SH-SY5Y (cell line): ENCODE measurements around the gene GRM8.
A peak's percentile ranks its signal among the peaks of the same experiment; 100 is the strongest.

Experiments used
- GATA2 ChIP-seq: IDR thresholded peaks from 2 replicates; pipeline ENCODE4 v1.6.1; 2011; ENCODE audit warnings: mild to moderate bottlenecking, low read depth, low read length
- GATA3 ChIP-seq: IDR thresholded peaks from 2 replicates; pipeline ENCODE4 v1.6.1; 2011; ENCODE audit warnings: low read depth, mild to moderate bottlenecking, low read length, moderate library complexity

The GRM8 gene

DNA sequence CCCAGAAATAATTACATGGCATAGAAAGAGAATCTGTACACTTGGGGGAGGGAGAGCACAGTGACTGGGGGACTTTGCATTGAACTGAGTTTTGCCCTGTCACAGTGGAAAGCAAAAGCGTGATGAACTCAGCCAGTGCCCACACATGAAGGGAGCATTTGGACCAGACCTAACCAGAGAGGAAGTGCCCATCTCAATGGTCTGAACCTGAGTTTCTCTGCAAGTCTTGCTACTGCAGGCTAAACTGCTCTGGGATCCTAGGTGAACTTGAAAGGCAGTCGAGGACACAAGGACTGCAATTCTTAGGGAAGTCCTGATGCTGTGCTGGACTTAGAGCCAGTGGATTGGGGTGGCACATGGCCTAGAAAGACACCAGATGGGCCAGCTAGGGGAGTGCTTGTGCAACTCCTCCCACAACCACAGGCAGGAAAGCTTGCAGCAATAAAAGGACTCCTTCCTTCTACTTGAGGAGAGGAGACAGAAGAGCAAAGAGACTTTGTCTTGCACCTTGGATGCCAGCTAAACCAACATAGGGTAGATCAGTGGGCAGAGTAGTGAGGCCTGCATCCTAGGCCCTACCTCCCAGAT, 259.0 kb downstream of the GRM8 start:
- TF ChIP-seq GATA2 = no peak
- TF ChIP-seq GATA3 = no peak

DNA sequence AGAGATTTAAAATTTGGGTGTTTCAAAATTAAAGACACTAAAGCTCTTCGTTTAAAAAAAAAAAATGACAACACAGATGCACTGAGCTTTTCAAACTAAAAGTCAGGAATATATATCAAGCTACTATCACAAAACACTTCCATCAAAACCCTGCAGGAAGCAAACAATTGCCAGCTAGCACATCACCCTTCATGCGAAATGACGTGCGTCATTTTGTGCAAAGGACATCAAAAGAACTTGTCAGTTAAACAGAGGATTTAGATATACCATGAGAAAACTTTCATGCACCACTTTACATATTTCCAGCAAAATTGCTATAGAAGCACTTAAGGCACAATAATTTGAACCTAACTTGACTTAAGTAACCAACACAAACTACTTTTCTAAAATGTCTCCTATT, 264.7 kb downstream of the GRM8 start:
- TF ChIP-seq GATA2 (no peak), GATA3 (no peak)

DNA sequence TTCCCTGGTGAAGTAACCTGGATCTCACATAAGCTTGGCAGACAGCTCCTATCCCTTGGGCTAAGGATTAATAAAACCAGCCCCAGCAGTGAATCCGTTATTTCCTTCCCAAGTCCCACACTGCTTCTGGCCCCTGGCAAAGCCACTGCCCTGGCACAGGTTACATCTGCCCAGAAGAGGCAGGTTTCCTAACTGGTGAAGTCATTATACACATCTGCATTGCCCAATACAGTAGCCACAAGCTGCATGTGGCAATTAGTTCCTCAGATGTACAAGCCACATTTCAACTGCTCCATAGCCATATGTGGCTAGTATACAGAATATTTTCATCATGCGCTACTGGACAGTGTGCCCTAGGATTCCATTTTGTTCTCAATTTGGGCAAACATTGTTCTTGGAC, 273.0 kb downstream of the GRM8 start:
- TF ChIP-seq GATA2 (no peak), GATA3 (no peak)

DNA sequence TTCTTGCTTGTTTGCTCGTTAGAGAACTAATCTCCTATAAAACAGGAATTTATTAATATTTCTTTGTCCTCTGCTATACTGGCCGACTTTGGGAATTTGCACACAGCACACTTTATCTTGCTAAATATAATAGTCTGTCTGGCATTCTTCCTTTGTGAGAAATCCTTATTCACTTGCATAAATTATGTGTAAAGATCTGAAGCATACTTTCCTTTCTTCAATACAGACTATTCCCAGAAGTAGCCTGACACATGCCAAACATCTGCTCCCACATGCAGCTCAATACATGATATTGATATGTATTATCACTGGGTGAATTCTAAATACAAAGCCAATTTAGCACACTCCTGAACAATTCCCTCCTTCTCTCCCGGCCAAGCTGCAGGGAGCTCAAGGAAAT, 273.9 kb downstream of the GRM8 start:
- TF ChIP-seq GATA3 = no peak
- TF ChIP-seq GATA2 = no peak

GRCh38 chr7:126973066-126973465, 279.7 kb downstream of the GRM8 start:
- no peak for TF ChIP-seq GATA3

- TF ChIP-seq GATA3 = no peak
- TF ChIP-seq GATA2 = no peak
Observed at GRCh38 chr7:126972571-126972970, 280.2 kb downstream of the GRM8 start.

- TF ChIP-seq GATA3 = peak; percentile 81
- TF ChIP-seq GATA2 = peak; percentile 71; the same call in 1 of the 2 replicates
Observed at GRCh38 chr7:126959649-126960048, 293.1 kb downstream of the GRM8 start.

- TF ChIP-seq GATA3 (no peak), GATA2 (no peak)
Observed at GRCh38 chr7:126958367-126958766, 294.4 kb downstream of the GRM8 start.

DNA sequence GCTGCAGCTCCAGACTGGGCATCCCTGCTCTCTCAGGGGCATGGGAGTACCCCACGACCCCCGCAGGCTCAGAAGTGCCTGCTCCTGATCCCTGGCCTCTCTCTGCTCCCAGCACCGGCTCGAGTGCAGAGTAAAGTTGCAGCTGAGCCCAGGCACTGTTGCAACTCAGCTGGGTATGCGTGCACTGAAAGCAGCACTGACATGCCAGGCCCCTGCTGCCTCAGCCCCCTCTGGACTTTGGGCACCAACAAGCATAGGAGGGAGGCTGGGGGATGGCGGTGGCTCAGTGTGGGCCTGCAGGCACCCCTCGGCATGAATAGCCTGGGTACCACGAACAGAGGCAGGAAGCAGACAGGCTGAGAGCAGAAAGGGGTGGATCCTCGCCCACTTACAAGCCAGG, 295.3 kb downstream of the GRM8 start:
- no peak for TF ChIP-seq GATA2
- TF ChIP-seq GATA3 = no peak

- TF ChIP-seq GATA2 (no peak), GATA3 (no peak)
Observed at GRCh38 chr7:126953461-126953860, 299.3 kb downstream of the GRM8 start.

DNA sequence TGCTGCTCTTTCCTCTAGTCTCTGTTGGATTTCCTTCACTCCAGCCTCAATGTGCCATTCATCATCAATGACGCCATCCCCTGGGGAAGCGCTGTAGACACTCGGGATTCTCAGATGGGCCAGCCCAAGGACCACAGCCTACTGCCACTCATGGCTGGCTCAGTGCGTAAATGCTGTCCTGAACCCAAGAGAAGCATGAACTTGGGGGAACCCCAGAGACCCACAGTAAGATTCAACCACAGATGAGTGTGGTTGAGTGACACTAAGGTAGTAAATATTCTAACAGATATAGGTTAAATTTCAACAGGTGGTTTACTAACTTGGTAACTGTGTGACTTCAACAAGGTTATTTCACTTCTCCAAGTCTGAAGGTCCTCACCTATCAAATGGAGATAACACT, 304.1 kb downstream of the GRM8 start:
- no peak for TF ChIP-seq GATA3
- TF ChIP-seq GATA2 = no peak

DNA sequence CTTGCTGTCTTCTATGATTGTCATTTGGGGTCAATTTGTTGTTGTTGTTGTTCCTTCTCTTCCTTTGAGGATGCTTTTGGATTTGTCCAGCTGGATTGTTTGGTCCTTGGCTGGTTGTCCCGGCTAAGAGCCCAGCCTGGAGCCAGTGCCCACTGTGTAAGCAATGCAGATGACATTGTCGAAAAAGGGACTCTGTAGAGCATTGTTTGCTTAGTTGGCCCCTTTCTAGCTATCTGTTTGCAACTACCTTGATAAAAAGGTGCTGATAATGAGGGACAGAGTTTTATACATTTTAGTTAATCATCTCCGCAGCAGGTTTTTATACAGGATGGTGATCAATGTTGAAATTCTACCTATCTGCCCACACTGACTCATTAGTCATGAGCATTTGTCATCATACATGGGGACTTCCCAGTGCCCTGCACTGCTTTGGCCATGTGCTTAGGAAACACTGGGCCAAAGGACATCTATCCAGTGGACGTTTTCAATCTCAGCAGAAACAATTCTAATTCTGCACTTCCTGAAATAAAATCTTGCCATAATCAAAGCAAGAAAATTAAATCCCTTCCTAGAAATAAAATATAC, 311.9 kb downstream of the GRM8 start:
- TF ChIP-seq GATA2 = no peak

DNA sequence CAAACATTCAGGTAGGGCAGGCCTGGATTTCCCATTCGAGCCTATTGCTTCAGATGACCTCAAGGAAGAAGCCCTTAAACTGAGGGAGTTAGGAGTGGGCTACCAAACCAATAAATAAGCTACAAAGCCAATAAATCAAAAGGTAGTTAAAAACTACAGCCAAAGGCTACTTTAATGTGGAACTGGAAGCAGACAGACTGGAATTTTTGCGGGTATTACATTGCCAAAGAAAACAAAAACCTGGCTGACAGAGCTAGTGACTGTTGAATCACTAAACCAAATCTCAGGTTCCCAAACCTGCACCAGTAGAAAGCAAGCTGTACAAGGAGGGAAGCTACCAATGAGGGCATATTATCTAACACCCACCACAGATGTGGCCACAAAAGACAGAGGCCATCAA, 315.6 kb downstream of the GRM8 start:
- TF ChIP-seq GATA3 (no peak), GATA2 (no peak)

- TF ChIP-seq GATA3 = no peak
- no peak for TF ChIP-seq GATA2
Observed at GRCh38 chr7:126931581-126931980, 321.2 kb downstream of the GRM8 start.

GRCh38 chr7:126930166-126930565, 322.6 kb downstream of the GRM8 start:
- no peak for TF ChIP-seq GATA2
- no peak for TF ChIP-seq GATA3

GRCh38 chr7:126924477-126924876, 328.3 kb downstream of the GRM8 start:
- no peak for TF ChIP-seq GATA2
- TF ChIP-seq GATA3 = no peak
